GM18873 (cell line): ENCODE data around the gene EXOC2.

ENCODE experiments used
- ATAC-seq: cut with Tn5 transposase; IDR thresholded peaks from one replicate; pipeline ENCODE4 v1.9.1; 2021; ENCODE audit warnings: mild to moderate bottlenecking, moderate library complexity, moderate number of reproducible peaks; ENCODE audit not compliant: unreplicated experiment, low FRiP score

The EXOC2 gene

GRCh38 chr6:484086-484745 is 208.7 kb downstream of the EXOC2 start:
- no peak for ATAC-seq

- no peak for ATAC-seq
Measured at GRCh38 chr6:475314-475713, 217.6 kb downstream of the EXOC2 start.

- ATAC-seq, result no peak
Measured at GRCh38 chr6:474453-475185, 218.3 kb downstream of the EXOC2 start.

GRCh38 chr6:473768-474452 is 219.0 kb downstream of the EXOC2 start:
- ATAC-seq, result no peak

- ATAC-seq, result no peak
Measured at GRCh38 chr6:473356-473755, 219.6 kb downstream of the EXOC2 start.

GRCh38 chr6:470901-471448 is 222.0 kb downstream of the EXOC2 start:
- ATAC-seq, result peak; percentile 47

GRCh38 chr6:470051-470900 is 222.7 kb downstream of the EXOC2 start:
- no peak for ATAC-seq

- ATAC-seq, result no peak
Measured at GRCh38 chr6:467671-468082, 225.3 kb downstream of the EXOC2 start.

- no peak for ATAC-seq
Measured at GRCh38 chr6:467111-467510, 225.8 kb downstream of the EXOC2 start.

- ATAC-seq, result no peak
Measured at GRCh38 chr6:466564-466963, 226.4 kb downstream of the EXOC2 start.

GRCh38 chr6:465531-466348 is 227.2 kb downstream of the EXOC2 start:
- no peak for ATAC-seq

GRCh38 chr6:456887-457286 is 236.1 kb downstream of the EXOC2 start:
- ATAC-seq, result no peak

- no peak for ATAC-seq
Measured at GRCh38 chr6:456358-456867, 236.5 kb downstream of the EXOC2 start.

GRCh38 chr6:455835-456234 is 237.1 kb downstream of the EXOC2 start:
- no peak for ATAC-seq

GRCh38 chr6:455006-455585 is 237.8 kb downstream of the EXOC2 start:
- ATAC-seq, result no peak

- ATAC-seq, result no peak
Measured at GRCh38 chr6:454148-454991, 238.6 kb downstream of the EXOC2 start.

GRCh38 chr6:453152-453551 is 239.8 kb downstream of the EXOC2 start:
- ATAC-seq, result no peak
